SK-N-SH (cell line): ENCODE measurements around the gene PPFIBP2.

Experiments used
- GABPA ChIP-seq: IDR thresholded peaks from 2 replicates; pipeline ENCODE4 v1.4.0; 2012; ENCODE audit warnings: low read depth, mild to moderate bottlenecking
- RCOR1 ChIP-seq: fragments of 150-350 bp; IDR thresholded peaks from 2 replicates; pipeline ENCODE4 v1.6.1; 2017; ENCODE audit warnings: antibody characterized with exemption, low read length
- TAF1 ChIP-seq: IDR thresholded peaks from 2 replicates; pipeline ENCODE4 v1.6.1; 2012; ENCODE audit warnings: low read depth, mild to moderate bottlenecking, low read length, moderate library complexity, borderline replicate concordance
- TF ChIP-seq, protein P1 (sequence below): fragments of 200-600 bp; sonication (generic); IDR thresholded peaks from 2 replicates; pipeline ENCODE4 v1.6.1; 2017; ENCODE audit warnings: antibody characterized with exemption, mild to moderate bottlenecking, moderate library complexity
- TF ChIP-seq, protein P2 (sequence below): IDR thresholded peaks from 2 replicates; pipeline ENCODE4; 2012

DNA sequence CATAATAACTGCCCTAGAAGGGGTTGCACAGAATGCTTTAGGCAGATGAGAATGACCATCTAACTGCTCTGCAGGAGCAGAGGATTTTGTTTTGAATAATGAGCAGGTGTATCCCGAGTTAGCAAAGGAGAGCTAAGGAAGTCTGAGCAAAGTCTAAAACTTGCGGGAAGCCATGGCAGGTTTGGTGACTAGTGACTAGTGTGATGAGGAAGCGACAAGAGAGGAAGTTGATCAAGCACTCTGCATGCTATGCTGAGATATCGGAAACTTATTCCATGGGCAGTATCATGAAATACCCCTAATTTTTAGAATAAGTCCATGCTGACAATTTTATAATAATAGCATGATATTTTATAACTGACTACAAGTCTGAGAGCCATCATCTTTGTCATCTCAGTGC lies 15.6 kb upstream of the PPFIBP2 start:
- TF ChIP-seq GABPA (no peak), TAF1 (no peak), RCOR1 (no peak)
- TF ChIP-seq, protein P1, sequence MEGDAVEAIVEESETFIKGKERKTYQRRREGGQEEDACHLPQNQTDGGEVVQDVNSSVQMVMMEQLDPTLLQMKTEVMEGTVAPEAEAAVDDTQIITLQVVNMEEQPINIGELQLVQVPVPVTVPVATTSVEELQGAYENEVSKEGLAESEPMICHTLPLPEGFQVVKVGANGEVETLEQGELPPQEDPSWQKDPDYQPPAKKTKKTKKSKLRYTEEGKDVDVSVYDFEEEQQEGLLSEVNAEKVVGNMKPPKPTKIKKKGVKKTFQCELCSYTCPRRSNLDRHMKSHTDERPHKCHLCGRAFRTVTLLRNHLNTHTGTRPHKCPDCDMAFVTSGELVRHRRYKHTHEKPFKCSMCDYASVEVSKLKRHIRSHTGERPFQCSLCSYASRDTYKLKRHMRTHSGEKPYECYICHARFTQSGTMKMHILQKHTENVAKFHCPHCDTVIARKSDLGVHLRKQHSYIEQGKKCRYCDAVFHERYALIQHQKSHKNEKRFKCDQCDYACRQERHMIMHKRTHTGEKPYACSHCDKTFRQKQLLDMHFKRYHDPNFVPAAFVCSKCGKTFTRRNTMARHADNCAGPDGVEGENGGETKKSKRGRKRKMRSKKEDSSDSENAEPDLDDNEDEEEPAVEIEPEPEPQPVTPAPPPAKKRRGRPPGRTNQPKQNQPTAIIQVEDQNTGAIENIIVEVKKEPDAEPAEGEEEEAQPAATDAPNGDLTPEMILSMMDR = no peak
- TF ChIP-seq, protein P2, sequence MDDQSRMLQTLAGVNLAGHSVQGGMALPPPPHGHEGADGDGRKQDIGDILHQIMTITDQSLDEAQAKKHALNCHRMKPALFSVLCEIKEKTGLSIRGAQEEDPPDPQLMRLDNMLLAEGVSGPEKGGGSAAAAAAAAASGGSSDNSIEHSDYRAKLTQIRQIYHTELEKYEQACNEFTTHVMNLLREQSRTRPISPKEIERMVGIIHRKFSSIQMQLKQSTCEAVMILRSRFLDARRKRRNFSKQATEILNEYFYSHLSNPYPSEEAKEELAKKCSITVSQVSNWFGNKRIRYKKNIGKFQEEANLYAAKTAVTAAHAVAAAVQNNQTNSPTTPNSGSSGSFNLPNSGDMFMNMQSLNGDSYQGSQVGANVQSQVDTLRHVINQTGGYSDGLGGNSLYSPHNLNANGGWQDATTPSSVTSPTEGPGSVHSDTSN = no peak
